CMK (cell line): ENCODE results near the gene CAST.
"Not testable (repeated sequence)": the region's sequence is repeated elsewhere in the genome, so short reads cannot be mapped to it uniquely, and the experiment has no call there.

ENCODE experiments used
- DNase-seq: peaks from one replicate; pipeline ENCODE4 v3.0.0-alpha.2; 2010; ENCODE audit warnings: low read depth

CAST gene

GRCh38 chr5:96714951-96715451, 52.8 kb downstream of the CAST start:
- DNase-seq: no peak

GRCh38 chr5:96716007-96716406, 53.8 kb downstream of the CAST start:
- DNase-seq: no peak

GRCh38 chr5:96716716-96717115, 54.5 kb downstream of the CAST start:
- no peak for DNase-seq

- DNase-seq: no peak
Measured at GRCh38 chr5:96717874-96718273, 55.7 kb downstream of the CAST start.

- no peak for DNase-seq
Measured at GRCh38 chr5:96718635-96719077, 56.5 kb downstream of the CAST start.

GRCh38 chr5:96720408-96720807, 58.2 kb downstream of the CAST start:
- no peak for DNase-seq

GRCh38 chr5:96721351-96721977, 59.3 kb downstream of the CAST start:
- no peak for DNase-seq

- no peak for DNase-seq
Measured at GRCh38 chr5:96725257-96725656, 63.1 kb downstream of the CAST start.

DNA sequence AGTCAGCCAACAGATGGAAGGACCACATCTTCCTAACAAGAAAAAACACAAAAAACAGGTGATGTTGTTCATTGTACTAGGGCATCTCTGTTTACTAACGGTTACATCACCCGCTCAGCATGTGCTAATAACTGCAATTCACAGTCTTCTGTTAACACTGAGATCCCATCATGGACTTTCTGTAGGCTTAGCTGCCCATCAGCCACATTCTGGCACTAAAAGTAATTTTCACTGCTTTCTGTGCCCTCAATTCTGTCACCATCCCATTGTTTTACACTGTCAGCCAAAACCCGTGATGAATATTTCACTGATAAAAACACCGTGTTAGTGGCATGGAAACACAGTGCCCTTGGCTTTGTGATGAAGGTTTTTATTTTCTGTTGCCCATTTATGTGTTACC, 64.6 kb downstream of the CAST start:
- no peak for DNase-seq

- no peak for DNase-seq
Measured at GRCh38 chr5:96729156-96729555, 67.0 kb downstream of the CAST start.

DNA sequence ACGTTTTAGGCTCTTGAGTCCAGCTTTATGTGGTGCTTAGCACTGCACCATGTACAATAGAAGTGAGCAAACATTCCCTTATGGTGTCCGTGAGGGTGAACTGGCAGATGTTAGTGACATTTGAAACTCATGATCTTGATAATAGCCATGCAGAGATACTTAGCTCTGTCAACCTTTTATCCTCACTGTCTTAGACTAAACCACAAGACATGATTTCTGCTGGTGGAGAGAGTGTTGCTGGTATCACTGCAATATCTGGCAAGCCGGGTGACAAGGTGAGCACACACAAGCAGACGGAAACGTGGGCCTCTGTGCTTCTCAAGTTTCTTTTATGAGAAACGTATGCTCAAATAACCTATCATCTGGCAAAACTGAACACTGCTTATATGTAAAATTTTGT, 68.4 kb downstream of the CAST start:
- DNase-seq: no peak

- DNase-seq: no peak
Measured at GRCh38 chr5:96733771-96734500, 71.8 kb downstream of the CAST start.

DNA sequence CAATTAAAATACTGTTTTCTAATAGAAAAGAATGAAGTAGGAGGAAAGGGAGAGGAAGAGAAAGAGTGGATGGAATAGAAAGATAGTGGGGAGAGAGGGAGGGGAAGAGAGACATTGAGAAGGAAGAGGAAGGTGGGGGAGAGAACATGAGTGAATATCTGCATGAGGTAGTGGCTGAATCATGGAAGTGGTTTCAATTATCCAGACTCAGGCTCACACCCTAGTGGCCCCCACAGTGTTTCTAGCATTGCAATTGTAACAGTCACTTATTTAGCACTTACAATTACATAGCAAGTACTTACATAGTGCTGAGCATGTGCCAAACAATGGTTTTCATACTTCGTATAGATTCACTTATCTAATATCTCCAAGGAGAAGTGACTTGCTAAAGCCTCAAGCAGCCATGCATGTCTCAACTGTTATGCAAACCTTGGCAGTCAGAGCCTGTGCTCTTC, 72.7 kb downstream of the CAST start:
- DNase-seq: no peak

DNA sequence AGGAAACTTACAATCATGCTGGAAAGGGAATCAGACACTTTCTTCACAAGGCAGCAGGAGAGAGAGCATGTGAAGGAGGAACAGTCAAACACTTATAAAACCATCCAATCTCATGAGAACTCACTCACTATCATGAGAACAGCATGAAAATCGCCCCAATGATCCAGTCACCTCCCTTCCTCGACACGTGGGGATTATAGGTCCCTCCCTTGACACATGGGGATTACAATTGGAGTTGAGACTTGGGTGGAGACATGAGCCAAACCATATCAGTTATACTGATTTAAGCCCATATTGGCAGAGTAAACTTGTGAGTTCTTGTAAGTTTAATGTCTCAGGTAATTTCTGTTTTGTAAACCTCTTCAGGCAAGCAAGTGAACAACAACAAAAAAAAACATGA, 74.8 kb downstream of the CAST start:
- no peak for DNase-seq

DNA sequence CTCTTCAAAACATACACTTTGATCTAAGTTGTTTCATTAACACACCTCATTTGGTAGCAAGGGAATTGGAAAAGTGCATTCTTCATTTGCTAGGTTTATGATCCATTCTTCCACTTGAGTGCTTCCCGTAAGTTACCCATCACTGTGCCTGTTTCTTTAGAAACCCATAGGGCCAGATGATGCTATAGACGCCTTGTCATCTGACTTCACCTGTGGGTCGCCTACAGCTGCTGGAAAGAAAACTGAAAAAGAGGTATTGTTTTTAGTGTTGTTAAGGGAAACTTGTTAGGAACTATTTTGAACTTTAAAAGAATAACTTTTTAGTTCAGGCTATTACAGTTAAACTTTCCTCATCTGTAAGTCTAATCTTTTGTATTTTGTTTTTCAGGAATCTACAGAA, 78.9 kb downstream of the CAST start:
- no peak for DNase-seq

DNA sequence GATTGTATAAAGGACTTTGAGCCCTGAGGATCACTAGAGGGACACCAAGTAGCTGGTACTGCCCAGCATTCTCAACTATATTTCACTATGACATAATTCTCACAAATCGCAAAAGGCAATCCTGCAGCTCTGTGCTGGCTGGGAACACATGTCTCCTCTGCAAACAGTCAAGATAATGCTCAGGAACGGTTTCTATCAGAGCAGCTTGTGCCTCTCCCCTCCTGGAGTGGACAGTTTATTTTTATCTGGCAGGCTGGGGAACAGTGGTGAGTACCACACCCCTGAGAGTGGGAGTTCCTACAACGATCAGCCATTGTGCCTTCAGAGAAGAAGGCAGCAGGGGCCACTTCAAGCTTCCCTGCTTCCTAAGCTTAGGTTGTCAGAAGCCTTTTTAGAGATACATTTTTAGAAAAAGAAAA, 79.7 kb downstream of the CAST start:
- no peak for DNase-seq

DNA sequence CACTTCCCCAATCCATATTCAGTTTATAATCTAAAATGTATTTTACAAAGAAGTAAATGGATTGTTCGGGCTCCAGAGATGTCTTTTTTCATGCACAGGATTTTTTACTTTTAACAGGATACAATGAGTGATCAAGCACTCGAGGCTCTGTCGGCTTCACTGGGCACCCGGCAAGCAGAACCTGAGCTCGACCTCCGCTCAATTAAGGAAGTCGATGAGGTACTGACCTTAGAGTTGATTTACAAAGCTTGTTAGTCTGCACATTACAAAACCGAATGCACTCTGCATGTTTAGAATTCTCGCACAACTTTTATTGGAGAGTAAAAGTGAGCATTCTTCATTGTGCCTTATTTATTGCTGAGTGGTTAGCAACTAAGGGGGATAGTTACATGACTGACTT, 80.4 kb downstream of the CAST start:
- DNase-seq: no peak

GRCh38 chr5:96743065-96743768, 81.0 kb downstream of the CAST start:
- no peak for DNase-seq

GRCh38 chr5:96743805-96744204, 81.6 kb downstream of the CAST start:
- no peak for DNase-seq

GRCh38 chr5:96744218-96744617, 82.0 kb downstream of the CAST start:
- DNase-seq: not testable (repeated sequence)

- no peak for DNase-seq
Measured at GRCh38 chr5:96745025-96745424, 82.8 kb downstream of the CAST start.

- DNase-seq: no peak
Measured at GRCh38 chr5:96745844-96746531, 83.8 kb downstream of the CAST start.
